Thymus (tissue), 11 donors: Measurements from ENCODE around the gene HDC. TPM values are rescaled to one million over a fixed set of nuclear protein-coding genes. Genes with fewer than 3 reads are reported as not detected.
A peak's percentile ranks its signal among the peaks of the same experiment; 100 is the strongest.

Source experiments
- DNase-seq, 9 donors: peaks; one replicate each; pipeline ENCODE4 v3.0.0-alpha.2; 2013; ENCODE audit warnings: low spot score in 9 of 9, low read depth in 6 of 9, missing footprints in 1 of 9
- H3K27ac ChIP-seq, 2 donors: one replicate each; pipeline ENCODE4 v1.5.1; 2013; ENCODE audit warnings: control low read depth in 1 of 2, low read depth in 1 of 2, low read length in 1 of 2, mild to moderate bottlenecking in 1 of 2, moderate library complexity in 1 of 2
- H3K27me3 ChIP-seq, 2 donors: one replicate each; pipeline ENCODE4 v1.5.1; 2013; ENCODE audit warnings: low read length in 1 of 2; ENCODE audit not compliant: control insufficient read depth in 2 of 2, insufficient read depth in 1 of 2
- H3K36me3 ChIP-seq, 2 donors: one replicate each; pipeline ENCODE4 v1.5.1; 2013; ENCODE audit warnings: low read length in 1 of 2, mild to moderate bottlenecking in 1 of 2, moderate library complexity in 1 of 2; ENCODE audit not compliant: control insufficient read depth in 2 of 2, insufficient read depth in 2 of 2
- H3K4me1 ChIP-seq, 2 donors: one replicate each; pipeline ENCODE4 v1.5.1; 2013; ENCODE audit warnings: low read length in 2 of 2; ENCODE audit not compliant: control insufficient read depth in 2 of 2, insufficient read depth in 2 of 2
- H3K4me3 ChIP-seq, 2 donors: one replicate each; pipeline ENCODE4 v1.5.1; 2013; ENCODE audit warnings: low read length in 2 of 2, control low read depth in 1 of 2, mild to moderate bottlenecking in 1 of 2
- H3K9me3 ChIP-seq, 2 donors: one replicate each; pipeline ENCODE4 v1.5.1; 2013; ENCODE audit warnings: low read length in 1 of 2, mild to moderate bottlenecking in 1 of 2; ENCODE audit not compliant: control insufficient read depth in 2 of 2, insufficient read depth in 1 of 2
- WGBS: extraction: QIAGEN DNeasy Blood & Tissue Kit; methylation state at CpG from one replicate; pipeline ENCODE4 v1.1.7; 2013; 5-methylcytosine and 5-hydroxymethylcytosine counted together
- polyA plus RNA-seq: library from polyadenylated mRNA; stranded (reverse); fragments of 200-250 nt; gene quantifications from one replicate; pipeline ENCODE4 v1.2.3, GENCODE V29; 2013
- total RNA-seq: library from RNA; stranded (reverse); fragments of 120-200 nt; gene quantifications from one replicate; pipeline ENCODE4 v1.2.4, GENCODE V29; 2013
- donor health status: healthy.

The HDC gene
- total and polyA plus RNA-seq, 2 donors = 1.1 to 2.1 TPM

- no peaks in the 10 kb centered on the region for H3K27me3 ChIP-seq
- no peaks in the 10 kb centered on the region for H3K9me3 ChIP-seq
- peaks cover 5 to 12% of the 10 kb centered on the region in 2 donors for H3K4me1 ChIP-seq
- no peak overlapping the region for H3K4me3 ChIP-seq
- H3K27ac ChIP-seq = peak overlapping the region; percentile 53 to 60
- no peaks in the 10 kb centered on the region for H3K36me3 ChIP-seq
- DNase-seq = peak; percentile 13 to 63 (median 33)
- 79% methylated on average over 14 of the region's 14 CpGs for WGBS
These were observed 17.5 kb downstream of the HDC start for GRCh38 chr15:50247819-50248655.

GRCh38 chr15:50246631-50247030 lies 18.9 kb downstream of the HDC start:
- 96% methylated on average over 2 of the region's 2 CpGs for whole genome bisulfite sequencing
- H3K4me3 ChIP-seq = no peak overlapping the region
- no peaks in the 10 kb centered on the region for H3K9me3 ChIP-seq
- no peak overlapping the region for H3K27ac ChIP-seq
- H3K4me1 ChIP-seq = peaks cover 5 to 12% of the 10 kb centered on the region in 2 donors
- H3K36me3 ChIP-seq = no peaks in the 10 kb centered on the region
- DNase-seq = no peak
- H3K27me3 ChIP-seq = no peaks in the 10 kb centered on the region

GRCh38 chr15:50244959-50245624 lies 20.4 kb downstream of the HDC start:
- 97% methylated on average over 2 of the region's 2 CpGs for WGBS
- H3K27ac ChIP-seq = no peak overlapping the region
- no peaks in the 10 kb centered on the region for H3K9me3 ChIP-seq
- H3K4me1 ChIP-seq = peaks cover 5 to 12% of the 10 kb centered on the region in 2 donors
- H3K36me3 ChIP-seq = no peaks in the 10 kb centered on the region
- no peak for DNase-seq
- H3K4me3 ChIP-seq = no peak overlapping the region
- no peaks in the 10 kb centered on the region for H3K27me3 ChIP-seq

- H3K27ac ChIP-seq = no peak overlapping the region
- H3K9me3 ChIP-seq = no peaks in the 10 kb centered on the region
- peaks cover 5 to 12% of the 10 kb centered on the region in 2 donors for H3K4me1 ChIP-seq
- no peak for DNase-seq
- no peak overlapping the region for H3K4me3 ChIP-seq
- WGBS = 100% methylated on average over 1 of the region's 1 CpG
- no peaks in the 10 kb centered on the region for H3K27me3 ChIP-seq
- no peaks in the 10 kb centered on the region for H3K36me3 ChIP-seq
These were observed 21.4 kb downstream of the HDC start for GRCh38 chr15:50244153-50244552.

- no peak overlapping the region for H3K4me3 ChIP-seq
- H3K4me1 ChIP-seq = no peaks in the 10 kb centered on the region
- WGBS = 89% methylated on average over 5 of the region's 5 CpGs
- no peak overlapping the region for H3K27ac ChIP-seq
- H3K9me3 ChIP-seq = no peaks in the 10 kb centered on the region
- H3K27me3 ChIP-seq = no peaks in the 10 kb centered on the region
- no peak for DNase-seq
- H3K36me3 ChIP-seq = no peaks in the 10 kb centered on the region
These were observed 23.7 kb downstream of the HDC start for GRCh38 chr15:50241684-50242450.

- 97% methylated on average over 2 of the region's 2 CpGs for WGBS
- Histone ChIP-seq H3K4me1 (no peaks in the 10 kb centered on the region), H3K36me3 (no peaks in the 10 kb centered on the region), H3K27ac (no peak overlapping the region), H3K4me3 (no peak overlapping the region), H3K27me3 (no peaks in the 10 kb centered on the region), H3K9me3 (no peaks in the 10 kb centered on the region)
- DNase-seq = no peak
These were observed 27.3 kb downstream of the HDC start for GRCh38 chr15:50238255-50238654.

- H3K27ac ChIP-seq = no peak overlapping the region
- no peak for DNase-seq
- no peaks in the 10 kb centered on the region for H3K36me3 ChIP-seq
- H3K27me3 ChIP-seq = no peaks in the 10 kb centered on the region
- 99% methylated on average over 9 of the region's 9 CpGs for WGBS
- H3K4me1 ChIP-seq = no peaks in the 10 kb centered on the region
- H3K4me3 ChIP-seq = no peak overlapping the region
- H3K9me3 ChIP-seq = no peaks in the 10 kb centered on the region
These were observed 29.1 kb downstream of the HDC start for GRCh38 chr15:50236433-50236832.

GRCh38 chr15:50235794-50236193 lies 29.7 kb downstream of the HDC start:
- Histone ChIP-seq H3K4me1 (no peaks in the 10 kb centered on the region), H3K4me3 (no peak overlapping the region), H3K27ac (no peak overlapping the region), H3K27me3 (no peaks in the 10 kb centered on the region), H3K9me3 (no peaks in the 10 kb centered on the region), H3K36me3 (no peaks in the 10 kb centered on the region)
- WGBS = 96% methylated on average over 1 of the region's 1 CpG
- DNase-seq = no peak

- no peak for DNase-seq
- Histone ChIP-seq H3K4me1 (no peaks in the 10 kb centered on the region), H3K9me3 (no peaks in the 10 kb centered on the region), H3K27me3 (no peaks in the 10 kb centered on the region), H3K27ac (no peak overlapping the region), H3K36me3 (no peaks in the 10 kb centered on the region), H3K4me3 (no peak overlapping the region)
- WGBS = 97% methylated on average over 2 of the region's 2 CpGs
These were observed 30.8 kb downstream of the HDC start for GRCh38 chr15:50234764-50235163.
